ENCODE data around the gene TBX5.

- TF ChIP-seq POLR2A (IDR thresholded peaks at IDR 0.05; ENCODE audit: low read length) (no peak), GATA1 (IDR thresholded peaks at IDR 0.05; ENCODE audit: low read depth, low read length) (no peak)
Observed at GRCh38 chr12:114411071-114411837, 5.3 kb upstream of the TBX5 start.

Data from erythroblast (primary cell).